ENCODE measurements around the gene ANKUB1.

- TF ChIP-seq TAF1 (IDR thresholded peaks at IDR 0.05; ENCODE audit: borderline replicate concordance, insufficient read depth, low read length), result no peak
- TF ChIP-seq, protein P1, sequence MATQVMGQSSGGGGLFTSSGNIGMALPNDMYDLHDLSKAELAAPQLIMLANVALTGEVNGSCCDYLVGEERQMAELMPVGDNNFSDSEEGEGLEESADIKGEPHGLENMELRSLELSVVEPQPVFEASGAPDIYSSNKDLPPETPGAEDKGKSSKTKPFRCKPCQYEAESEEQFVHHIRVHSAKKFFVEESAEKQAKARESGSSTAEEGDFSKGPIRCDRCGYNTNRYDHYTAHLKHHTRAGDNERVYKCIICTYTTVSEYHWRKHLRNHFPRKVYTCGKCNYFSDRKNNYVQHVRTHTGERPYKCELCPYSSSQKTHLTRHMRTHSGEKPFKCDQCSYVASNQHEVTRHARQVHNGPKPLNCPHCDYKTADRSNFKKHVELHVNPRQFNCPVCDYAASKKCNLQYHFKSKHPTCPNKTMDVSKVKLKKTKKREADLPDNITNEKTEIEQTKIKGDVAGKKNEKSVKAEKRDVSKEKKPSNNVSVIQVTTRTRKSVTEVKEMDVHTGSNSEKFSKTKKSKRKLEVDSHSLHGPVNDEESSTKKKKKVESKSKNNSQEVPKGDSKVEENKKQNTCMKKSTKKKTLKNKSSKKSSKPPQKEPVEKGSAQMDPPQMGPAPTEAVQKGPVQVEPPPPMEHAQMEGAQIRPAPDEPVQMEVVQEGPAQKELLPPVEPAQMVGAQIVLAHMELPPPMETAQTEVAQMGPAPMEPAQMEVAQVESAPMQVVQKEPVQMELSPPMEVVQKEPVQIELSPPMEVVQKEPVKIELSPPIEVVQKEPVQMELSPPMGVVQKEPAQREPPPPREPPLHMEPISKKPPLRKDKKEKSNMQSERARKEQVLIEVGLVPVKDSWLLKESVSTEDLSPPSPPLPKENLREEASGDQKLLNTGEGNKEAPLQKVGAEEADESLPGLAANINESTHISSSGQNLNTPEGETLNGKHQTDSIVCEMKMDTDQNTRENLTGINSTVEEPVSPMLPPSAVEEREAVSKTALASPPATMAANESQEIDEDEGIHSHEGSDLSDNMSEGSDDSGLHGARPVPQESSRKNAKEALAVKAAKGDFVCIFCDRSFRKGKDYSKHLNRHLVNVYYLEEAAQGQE (IDR thresholded peaks at IDR 0.05; ENCODE audit: insufficient read depth in 1 of 2, low read depth in 2 of 2, low read length in 2 of 2), result no peak
Measured at GRCh38 chr3:149781211-149781610, 11.1 kb downstream of the ANKUB1 start.

Measured in PFSK-1 (cell line).